H1 (cell line): ENCODE results near the gene CAMSAP1. TPM values are rescaled to one million over a fixed set of nuclear protein-coding genes. Genes with fewer than 3 reads are reported as not detected.
A peak's percentile ranks its signal among the peaks of the same experiment; 100 is the strongest.

Experiments used
- CTCF ChIA-PET: fragments of 300-600 bp; sonication (Branson Sonifier 250); formaldehyde crosslinking; loops from one replicate; lab custom pipeline; 2021; ENCODE audit not compliant: partially characterized antibody; lab: Charles Lee
- POLR2A ChIA-PET: fragments of 300-600 bp; sonication (Branson Sonifier 250); formaldehyde crosslinking; loops from one replicate; lab custom pipeline; 2021; ENCODE audit warnings: inconsistent platforms; ENCODE audit not compliant: partially characterized antibody; lab: Charles Lee
- DNase-seq, 2 experiments: peaks; one replicate each; pipeline versions ENCODE4 v3.0.0 to v3.0.0-alpha.2; 2010 to 2022; ENCODE audit warnings: low spot score in 2 of 2, low read depth in 1 of 2, mixed read lengths in 1 of 2
- FAIRE-seq: peaks from 2 replicates; lab custom pipeline; 2011; peaks lifted over from hg19 to GRCh38; lab: Jason Lieb, UNC
- H2AFZ ChIP-seq: 2 replicates; pipeline ENCODE4 v1.8.1; 2012; ENCODE audit warnings: low read length, inconsistent platforms
- H2AK5ac ChIP-seq: 2 replicates; pipeline ENCODE4 v1.6.1; 2013; ENCODE audit warnings: low read depth, low read length
- H2BK120ac ChIP-seq: replicated peaks from 2 replicates; pipeline ENCODE3; 2013; ENCODE audit warnings: low read depth, low read length, inconsistent platforms
- H2BK12ac ChIP-seq: 2 replicates; pipeline ENCODE4 v1.6.1; 2013; ENCODE audit warnings: low read depth, low read length
- H2BK15ac ChIP-seq: 2 replicates; pipeline ENCODE4 v1.6.1; 2013; ENCODE audit warnings: low read length
- H2BK20ac ChIP-seq: 2 replicates; pipeline ENCODE4 v1.6.1; 2013; ENCODE audit warnings: low read length
- H2BK5ac ChIP-seq: 2 replicates; pipeline ENCODE4 v1.6.1; 2013; ENCODE audit warnings: low read depth, low read length
- H3K14ac ChIP-seq: 2 replicates; pipeline ENCODE4 v1.6.1; 2013; ENCODE audit warnings: inconsistent platforms; ENCODE audit not compliant: insufficient read length
- H3K18ac ChIP-seq: 2 replicates; pipeline ENCODE4 v1.6.1; 2013; ENCODE audit warnings: low read length; ENCODE audit errors: extremely low read depth
- H3K23ac ChIP-seq: 2 replicates; pipeline ENCODE4 v1.6.1; 2013; ENCODE audit warnings: inconsistent platforms; ENCODE audit not compliant: insufficient read length
- H3K23me2 ChIP-seq: 2 replicates; pipeline ENCODE4 v1.6.1; 2013; ENCODE audit warnings: low read depth, low read length
- H3K27ac ChIP-seq: 2 replicates; pipeline ENCODE4 v1.6.1; 2011; ENCODE audit warnings: low read depth, low read length, inconsistent platforms
- H3K27me3 ChIP-seq, 4 experiments: replicated peaks in 1 of 4; 1 replicate in 1 of 4; 2 replicates in 3 of 4; pipeline versions ENCODE4 v1.6.1 to v1.8.1; 2011 to 2013; ENCODE audit warnings: low read length in 3 of 4, mild to moderate bottlenecking in 3 of 4, inconsistent platforms in 2 of 4, mixed read lengths in 2 of 4, moderate library complexity in 1 of 4; ENCODE audit not compliant: control insufficient read depth in 3 of 4, insufficient read depth in 3 of 4; ENCODE audit errors: extremely low read depth in 1 of 4
- H3K36me3 ChIP-seq, 4 experiments: 2 replicates each; pipeline versions ENCODE4 v1.6.1 to v1.8.1; 2011 to 2013; ENCODE audit warnings: mild to moderate bottlenecking in 4 of 4, low read length in 3 of 4, moderate library complexity in 2 of 4, control low read depth in 1 of 4, inconsistent platforms in 1 of 4; ENCODE audit not compliant: insufficient read depth in 4 of 4, control insufficient read depth in 2 of 4
- H3K4ac ChIP-seq: replicated peaks from 2 replicates; pipeline ENCODE3; 2013; ENCODE audit warnings: low read length, low read depth, mixed read lengths, inconsistent platforms; ENCODE audit not compliant: insufficient read length
- H3K4me1 ChIP-seq, 4 experiments: replicated peaks in 1 of 4; 1 replicate in 1 of 4; 2 replicates in 3 of 4; pipeline versions ENCODE4 v1.6.1 to v1.8.1; 2011 to 2013; ENCODE audit warnings: low read length in 3 of 4, inconsistent platforms in 2 of 4, mixed read lengths in 1 of 4; ENCODE audit not compliant: insufficient read depth in 4 of 4, control insufficient read depth in 3 of 4
- H3K4me2 ChIP-seq, 2 experiments: 2 replicates each; pipeline versions ENCODE4 v1.6.1 to v1.8.1; 2011 to 2013; ENCODE audit warnings: low read depth in 2 of 2, low read length in 2 of 2, control low read depth in 1 of 2, inconsistent platforms in 1 of 2, mild to moderate bottlenecking in 1 of 2; ENCODE audit not compliant: insufficient read depth in 1 of 2
- H3K4me3 ChIP-seq, 4 experiments: fragments of 200-600, 300-600 bp in 1 of 4; sonication (generic), shearing (Covaris generic), sonication (Bioruptor Twin) in 1 of 4; 2 replicates each; pipeline versions ENCODE4 v1.5.1 to v1.8.1; 2011 to 2016; ENCODE audit warnings: low read length in 4 of 4, low read depth in 3 of 4, control low read depth in 2 of 4, inconsistent platforms in 2 of 4, mild to moderate bottlenecking in 2 of 4, mixed read lengths in 1 of 4, moderate library complexity in 1 of 4; ENCODE audit not compliant: insufficient read depth in 2 of 4; ENCODE audit errors: extremely low read depth in 1 of 4
- H3K56ac ChIP-seq: replicated peaks from 2 replicates; pipeline ENCODE3; 2013; ENCODE audit warnings: low read depth, mild to moderate bottlenecking, mixed read lengths, low read length, inconsistent platforms; ENCODE audit not compliant: insufficient read length
- H3K79me1 ChIP-seq: 2 replicates; pipeline ENCODE4 v1.6.1; 2013; ENCODE audit warnings: low read depth, low read length, control low read depth
- H3K79me2 ChIP-seq, 2 experiments: 2 replicates each; pipeline versions ENCODE4 v1.6.1 to v1.8.1; 2012 to 2013; ENCODE audit warnings: low read length in 2 of 2, mild to moderate bottlenecking in 2 of 2, inconsistent platforms in 1 of 2; ENCODE audit not compliant: insufficient read depth in 2 of 2, control insufficient read depth in 1 of 2
- H3K9ac ChIP-seq, 4 experiments: replicated peaks in 1 of 4; 1 replicate in 1 of 4; 2 replicates in 3 of 4; pipeline versions ENCODE4 v1.6.1 to v1.8.1; 2011 to 2013; ENCODE audit warnings: low read depth in 3 of 4, low read length in 3 of 4, control low read depth in 2 of 4, mild to moderate bottlenecking in 2 of 4, moderate library complexity in 2 of 4, inconsistent platforms in 1 of 4; ENCODE audit errors: extremely low read depth in 1 of 4
- H3K9me3 ChIP-seq, 2 experiments: 2 replicates each; pipeline versions ENCODE4 v1.6.1 to v1.8.1; 2012 to 2013; ENCODE audit warnings: mild to moderate bottlenecking in 2 of 2, moderate library complexity in 2 of 2, control low read depth in 1 of 2, inconsistent platforms in 1 of 2, low read depth in 1 of 2, low read length in 1 of 2, mixed read lengths in 1 of 2; ENCODE audit not compliant: insufficient read depth in 2 of 2
- H4K20me1 ChIP-seq, 2 experiments: replicated peaks in 1 of 2; 2 replicates each; pipeline versions ENCODE3 to v1.8.1; 2011 to 2013; ENCODE audit warnings: inconsistent platforms in 2 of 2, low read length in 2 of 2, mild to moderate bottlenecking in 1 of 2; ENCODE audit not compliant: insufficient read depth in 2 of 2, control insufficient read depth in 1 of 2
- H4K5ac ChIP-seq: 2 replicates; pipeline ENCODE4 v1.6.1; 2013; ENCODE audit warnings: low read length, low read depth, mixed read lengths, inconsistent platforms; ENCODE audit not compliant: insufficient read length
- H4K8ac ChIP-seq: 2 replicates; pipeline ENCODE4 v1.8.0; 2013; ENCODE audit warnings: mild to moderate bottlenecking, moderate library complexity, low read length, inconsistent platforms; ENCODE audit not compliant: insufficient read depth; ENCODE audit errors: extremely low read depth
- H4K91ac ChIP-seq: replicated peaks from 2 replicates; pipeline ENCODE3; 2013; ENCODE audit warnings: low read length, mixed read lengths, inconsistent platforms; ENCODE audit not compliant: insufficient read length
- ASH2L ChIP-seq: fragments of 200-600, 300-600 bp; sonication (generic); IDR thresholded peaks from one replicate; pipeline ENCODE4 v1.7.1; 2017; ENCODE audit warnings: low read length
- CBX8 ChIP-seq: fragments of 300-800, 300-1000 bp; sonication (generic); IDR thresholded peaks from 2 replicates; pipeline ENCODE4 v1.7.1; 2016; ENCODE audit warnings: low read depth, low read length, borderline replicate concordance
- EP300 ChIP-seq, 2 experiments: IDR thresholded peaks; 1 replicate in 1 of 2; 2 replicates in 1 of 2; pipeline ENCODE4 v1.6.1; 2011 to 2012; ENCODE audit warnings: low read depth in 2 of 2, low read length in 2 of 2, mild to moderate bottlenecking in 2 of 2, borderline replicate concordance in 1 of 2, inconsistent platforms in 1 of 2, moderate library complexity in 1 of 2
- PHF8 ChIP-seq: fragments of 200-600 bp; sonication (generic); conservative IDR thresholded peaks from 2 replicates; pipeline ENCODE4 v1.7.1; 2012; ENCODE audit warnings: low read depth, mild to moderate bottlenecking, inconsistent platforms, low read length, moderate library complexity
- POLR2AphosphoS5 ChIP-seq: IDR thresholded peaks from 2 replicates; pipeline ENCODE4 v1.6.1; 2011; ENCODE audit warnings: low read depth, low read length
- SIN3A ChIP-seq, 2 experiments: IDR thresholded peaks in 1 of 2; conservative IDR thresholded peaks in 1 of 2; 2 replicates each; pipeline ENCODE4 v1.6.1; 2011 to 2012; ENCODE audit warnings: low read length in 2 of 2, improper control_type of control experiment in 1 of 2, low read depth in 1 of 2, mild to moderate bottlenecking in 1 of 2
- SP2 ChIP-seq: IDR thresholded peaks from 2 replicates; pipeline ENCODE4 v1.6.1; 2012; ENCODE audit warnings: mild to moderate bottlenecking, low read length, inconsistent platforms
- TAF7 ChIP-seq: optimal IDR thresholded peaks from 2 replicates; pipeline ENCODE3; 2011; ENCODE audit warnings: low read depth, mild to moderate bottlenecking, inconsistent platforms, low read length, moderate library complexity, borderline replicate concordance
- WGBS, 2 experiments: shearing (Covaris generic) in 1 of 2; methylation state at CpG; one replicate each; pipeline versions ENCODE4 v1.1.6 to v1.1.7; 2013 to 2015; ENCODE audit warnings: low lambda C conversion rate in 2 of 2, mixed read lengths in 2 of 2, inconsistent platforms in 1 of 2, low coverage in 1 of 2, missing lambda C conversion rate in 1 of 2; ENCODE audit not compliant: insufficient replicate concordance in 2 of 2, insufficient coverage in 1 of 2, insufficient read length in 1 of 2; ENCODE audit errors: extremely low coverage in 1 of 2, missing lambda C conversion rate in 1 of 2; 5-methylcytosine and 5-hydroxymethylcytosine counted together
- polyA plus RNA-seq, 7 experiments: library from polyadenylated mRNA; depleted of rRNA in 3 of 7; stranded (reverse) in 5 of 7; unstranded in 2 of 7; fragments of >200 nt in 5 of 7; fragments of 200-250 nt in 2 of 7; gene quantifications; 1 replicate in 5 of 7; 2 replicates in 1 of 7; 4 replicates in 1 of 7; pipeline versions ENCODE4 v1.2.1 to v1.2.3, GENCODE V29; 2011 to 2013; ENCODE audit warnings: missing spikeins in 2 of 7, mixed read lengths in 2 of 7
- total RNA-seq: library from RNA; stranded (reverse); fragmentation: NEBNext Ultra II Directional; extraction: Animal tissue kit (Norgen Biotek cat#: 25700); gene quantifications from 2 replicates; pipeline ENCODE4 v1.2.1, GENCODE V29; 2021

Gene CAMSAP1
- total and polyA plus RNA-seq, 2 of the 8 experiments (the other 6 are each of a cell fraction or from before 2014, with no cell fraction given) = 13.4 to 44.0 TPM

DNA sequence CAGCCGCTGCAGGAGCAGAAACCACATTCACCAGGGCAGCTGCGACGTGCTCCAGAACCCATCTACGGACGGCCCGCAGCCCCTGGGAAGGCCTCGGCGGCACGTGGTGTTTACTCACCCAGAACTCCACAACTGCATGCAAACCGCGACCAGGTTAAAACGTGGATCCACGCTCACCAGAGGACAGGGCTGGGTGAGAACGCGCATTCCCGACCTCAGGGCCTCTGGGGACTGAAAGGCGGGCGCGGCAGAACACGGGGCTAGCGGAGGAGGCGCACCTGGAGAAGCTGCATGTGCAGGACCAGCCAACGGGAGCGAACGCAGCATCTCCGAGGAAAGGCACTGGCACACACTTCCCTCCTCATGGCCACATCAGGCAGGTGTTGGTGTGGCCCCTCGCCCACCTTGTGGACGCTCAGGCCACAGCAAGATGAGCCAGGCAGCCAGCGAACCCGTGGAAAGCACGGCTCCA, 24.0 kb upstream of the CAMSAP1 start:
- Histone ChIP-seq H3K4ac (no peak overlapping the region), H3K27ac (no peak overlapping the region), H3K56ac (no peak overlapping the region), H4K8ac (peak overlapping the region; percentile 75; the same call in 1 of the 2 replicates), H3K9me3 (peaks cover 0 to 4% of the 10 kb centered on the region in 2 experiments; a peak in 1 of 4 replicates), H2AK5ac (no peak overlapping the region), H3K4me2 (no peak overlapping the region), H2BK12ac (no peak overlapping the region), H2BK15ac (no peak overlapping the region), H3K18ac (no peak overlapping the region), H2BK5ac (no peak overlapping the region; the same call in 1 of the 2 replicates), H3K4me3 (no peak overlapping the region), H3K23ac (no peak overlapping the region), H4K20me1 (peaks cover 2 to 20% of the 10 kb centered on the region in 2 experiments), H4K5ac (no peak overlapping the region), H3K14ac (no peak overlapping the region), H3K23me2 (no peaks in the 10 kb centered on the region), H3K36me3 (peaks cover 3 to 18% (median 12%) of the 10 kb centered on the region in 4 experiments; a peak in 6 of 8 replicates), H4K91ac (no peak overlapping the region), H2BK120ac (no peak overlapping the region), H2AFZ (no peak overlapping the region), H3K9ac (no peak overlapping the region), H3K79me1 (peaks cover 6% of the 10 kb centered on the region; the same call in 1 of the 2 replicates), H3K27me3 (no peaks in the 10 kb centered on the region), H3K4me1 (no peaks in the 10 kb centered on the region), H3K79me2 (no peaks in the 10 kb centered on the region), H2BK20ac (no peak overlapping the region)
- FAIRE-seq = no peak
- DNase-seq = no peak
- TF ChIP-seq CBX8 = no peak
- no peak for TF ChIP-seq SP2
- TF ChIP-seq ASH2L = no peak
- TF ChIP-seq EP300 (IDR thresholded peaks at IDR 0.05; ENCODE audit: borderline replicate concordance in 1 of 2, low read depth in 2 of 2, low read length in 2 of 2) = no peak
- TF ChIP-seq TAF7 = no peak
- no peak for TF ChIP-seq SIN3A (conservative IDR thresholded peaks at IDR 0.05 in 1 of 2, IDR thresholded peaks at IDR 0.05 in 1 of 2; ENCODE audit: low read depth in 1 of 2, low read length in 2 of 2)
- no peak for TF ChIP-seq PHF8
- no peak for TF ChIP-seq POLR2AphosphoS5
- ChIA-PET POLR2A (no interaction called here), CTCF (interaction anchor here (0.8 to 1.3 kb wide), 3 partner anchors 36 to 67 kb away, joined by 3 read pairs; no protein-coding TSS in a partner anchor)
- 89% methylated on average over 30 of the region's 31 CpGs; no CpG with 5 or more reads in 1 of the 2 experiments for WGBS, 2 experiments
